NCI-H2196 treated with DMSO at 0.1 percent for 48 hours (cell line): ENCODE data around the gene OR52A1.
"Not testable (repeated sequence)": the region's sequence is repeated elsewhere in the genome, so short reads cannot be mapped to it uniquely, and the experiment has no call there.

Experiments
- DNase-seq: peaks from one replicate; lab custom pipeline; 2025; ENCODE audit not compliant: unreplicated experiment; lab: John Stamatoyannopoulos, UW

Gene OR52A1

DNA sequence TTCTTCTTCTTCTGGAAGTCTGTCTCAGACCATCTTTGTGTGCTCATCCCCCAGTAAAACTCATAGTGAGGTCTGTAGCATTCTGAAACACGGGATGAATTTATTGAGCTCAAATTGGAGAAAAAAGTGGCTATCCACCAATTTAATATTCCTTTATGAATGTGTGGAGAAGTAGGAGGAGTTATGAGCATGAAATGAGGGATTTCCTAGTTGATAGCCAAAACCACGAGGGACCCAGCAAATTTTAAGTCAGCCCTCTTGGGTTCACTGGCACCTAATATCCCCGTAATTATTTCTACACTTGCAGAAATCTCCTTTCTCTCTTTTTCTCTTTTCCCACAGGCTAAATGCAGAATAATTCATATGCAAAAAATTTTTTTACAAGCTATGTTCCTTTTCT, at the start of gene OR52A1:
Gene OR52A1 (minus strand): TSS at position 101 of the 400 bp plus-strand sequence. CDS start 2,388 bp downstream, outside the sequence.
- no peak for DNase-seq

DNA sequence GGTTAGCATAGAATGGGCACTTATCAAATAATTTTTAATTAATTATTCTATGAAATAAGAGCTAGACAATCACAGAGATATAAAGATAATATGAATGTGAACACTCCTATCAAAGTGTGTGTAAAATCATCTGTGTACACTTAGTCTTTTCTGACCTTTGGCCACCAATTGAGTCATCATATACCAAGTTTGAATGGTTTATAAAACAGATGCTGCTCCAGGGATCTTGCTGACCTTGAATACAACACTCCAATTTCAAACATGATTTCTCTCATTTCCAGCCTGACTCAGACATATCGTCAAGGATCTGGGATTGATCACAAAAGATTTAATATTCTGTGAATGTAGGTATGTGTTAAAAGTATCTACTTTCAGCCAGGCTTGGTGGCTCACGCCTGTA, 48.8 kb upstream of the OR52A1 start:
- no peak for DNase-seq

DNA sequence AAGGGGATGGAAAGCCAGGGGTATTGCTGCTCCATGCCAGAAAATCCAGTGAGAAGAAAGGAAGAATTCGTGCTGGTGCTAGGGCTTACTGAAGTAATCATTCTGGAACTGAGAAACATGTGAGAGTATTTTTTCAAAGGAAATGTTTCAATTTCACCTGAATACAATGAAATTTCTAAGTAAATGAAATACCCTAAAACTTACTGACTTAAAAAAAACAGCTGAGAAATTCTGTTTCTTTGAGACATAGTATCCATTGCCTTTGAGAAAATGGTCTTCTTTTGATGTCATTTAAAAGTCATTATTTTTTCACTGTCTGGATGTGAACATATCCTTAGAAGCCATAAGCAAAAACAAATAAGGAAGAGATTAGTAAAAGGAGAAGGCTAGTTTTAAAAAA, 46.0 kb upstream of the OR52A1 start, which contains the start of gene OR51V1:
Gene OR51V1 (minus strand): TSS at position 101 of the 400 bp plus-strand sequence. CDS start 0 bp downstream, at position 101.
- DNase-seq = no peak

DNA sequence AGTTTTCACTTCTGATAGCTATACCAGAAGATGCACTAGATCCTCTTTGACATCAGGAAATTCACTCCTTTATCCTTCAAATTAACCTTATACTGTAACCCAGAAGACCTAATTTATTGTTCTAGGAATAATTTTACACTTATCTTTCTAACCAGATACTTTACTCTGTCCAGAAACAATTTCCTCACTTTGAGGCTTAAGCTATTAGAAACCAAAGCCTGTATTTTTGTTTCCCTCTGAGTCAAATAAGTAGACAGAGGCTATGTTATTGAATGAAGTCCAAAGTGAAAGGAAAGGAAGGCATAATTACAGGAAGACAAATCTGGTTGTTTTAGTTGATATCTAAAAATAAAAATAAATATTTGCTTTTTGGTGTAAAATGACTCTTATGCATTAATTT, 43.7 kb upstream of the OR52A1 start:
- DNase-seq = no peak

DNA sequence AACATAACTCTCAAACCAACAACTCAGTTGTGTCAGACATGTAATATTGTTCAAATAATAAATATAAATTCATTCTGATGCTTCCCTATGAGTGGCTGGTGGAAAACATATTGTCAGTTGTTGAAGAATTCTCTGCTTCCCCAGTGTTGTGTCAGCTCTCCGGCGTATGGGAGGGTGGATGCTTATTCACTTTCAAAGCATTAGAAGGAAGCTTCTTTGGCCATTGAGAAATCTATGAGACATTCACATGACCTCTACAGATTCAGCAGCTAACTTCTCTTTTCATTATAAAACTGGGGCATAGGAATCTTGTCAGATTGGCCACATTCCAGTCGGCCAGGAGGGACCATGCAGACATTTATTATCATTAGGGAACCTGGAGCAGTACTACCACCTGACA, 43.0 kb upstream of the OR52A1 start:
- DNase-seq = no peak

DNA sequence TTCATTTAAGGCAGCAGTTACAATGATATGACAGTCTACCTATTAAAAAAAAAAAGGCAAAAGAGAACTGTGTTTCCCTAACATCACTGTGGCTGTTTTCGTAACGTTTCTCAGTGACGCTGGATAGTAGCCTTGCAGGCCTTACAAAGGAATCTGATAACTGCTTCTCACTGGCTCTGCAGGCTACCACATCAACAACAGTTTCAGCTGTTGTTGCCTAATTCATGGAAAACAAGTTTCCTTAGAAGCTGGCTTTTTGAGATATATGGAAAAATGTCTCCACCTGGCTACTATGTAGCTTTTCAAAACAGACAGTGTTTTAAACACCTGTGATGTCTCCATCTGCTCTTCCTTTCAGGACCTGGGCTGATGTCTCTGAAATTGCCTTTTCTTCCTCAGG, 42.2 kb upstream of the OR52A1 start:
- DNase-seq = no peak

DNA sequence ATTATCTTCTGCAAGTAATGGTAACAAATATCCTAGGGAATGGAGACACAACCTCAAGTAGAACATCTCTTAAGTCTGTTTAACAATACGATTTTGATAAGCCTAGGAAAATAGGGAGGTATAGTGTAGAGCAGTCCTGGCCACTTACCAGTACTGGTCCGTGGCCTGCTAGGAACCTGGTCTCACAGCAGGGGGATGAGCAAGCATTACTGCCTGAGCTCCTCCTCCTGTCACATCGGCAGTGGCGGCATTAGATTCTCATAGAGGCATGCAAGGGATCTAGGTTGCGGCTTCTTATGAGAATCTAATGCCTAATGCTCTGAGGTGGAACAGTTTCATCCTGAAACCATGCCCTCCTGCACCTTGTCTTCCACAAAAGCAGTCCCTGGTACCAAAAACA, 41.5 kb upstream of the OR52A1 start:
- DNase-seq = no peak

DNA sequence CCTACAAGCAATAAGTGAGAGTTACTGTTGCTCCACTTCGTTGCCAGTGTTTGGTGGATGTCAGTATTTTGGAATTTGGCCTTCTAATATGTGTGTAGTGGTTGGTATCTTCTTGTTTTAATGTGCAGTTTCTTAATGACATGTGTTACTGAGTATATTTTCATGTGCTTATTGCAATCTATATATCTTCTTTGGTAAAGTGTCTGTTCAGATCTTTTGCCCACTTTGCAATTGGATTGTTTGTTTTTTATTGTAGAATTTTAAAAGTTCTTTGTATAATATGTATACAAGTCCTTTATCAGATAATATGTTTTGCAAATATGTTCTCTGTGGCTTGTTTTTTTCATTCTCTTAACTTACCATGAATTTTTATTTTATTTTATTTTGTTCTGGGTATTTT, 38.2 kb upstream of the OR52A1 start:
- DNase-seq = no peak

DNA sequence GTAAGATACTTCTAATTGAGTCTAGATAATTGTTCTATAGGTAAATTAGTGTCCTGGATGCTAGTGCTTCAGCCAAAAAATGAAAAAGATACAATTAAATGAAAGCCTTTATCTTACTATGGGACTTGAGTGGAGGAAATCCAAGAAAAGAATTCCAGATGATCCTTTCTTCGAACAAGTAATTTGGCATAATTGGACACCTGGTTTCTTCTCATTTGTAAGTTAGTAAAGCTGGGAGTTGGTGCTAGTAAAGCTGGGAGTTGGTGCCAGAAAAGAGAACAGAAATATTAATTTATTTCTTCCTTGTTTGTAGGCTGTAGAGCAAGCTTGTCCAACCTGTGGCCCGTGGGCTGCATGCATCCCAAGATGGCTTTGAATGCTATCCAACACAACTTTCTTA, 33.6 kb upstream of the OR52A1 start:
- no peak for DNase-seq

DNA sequence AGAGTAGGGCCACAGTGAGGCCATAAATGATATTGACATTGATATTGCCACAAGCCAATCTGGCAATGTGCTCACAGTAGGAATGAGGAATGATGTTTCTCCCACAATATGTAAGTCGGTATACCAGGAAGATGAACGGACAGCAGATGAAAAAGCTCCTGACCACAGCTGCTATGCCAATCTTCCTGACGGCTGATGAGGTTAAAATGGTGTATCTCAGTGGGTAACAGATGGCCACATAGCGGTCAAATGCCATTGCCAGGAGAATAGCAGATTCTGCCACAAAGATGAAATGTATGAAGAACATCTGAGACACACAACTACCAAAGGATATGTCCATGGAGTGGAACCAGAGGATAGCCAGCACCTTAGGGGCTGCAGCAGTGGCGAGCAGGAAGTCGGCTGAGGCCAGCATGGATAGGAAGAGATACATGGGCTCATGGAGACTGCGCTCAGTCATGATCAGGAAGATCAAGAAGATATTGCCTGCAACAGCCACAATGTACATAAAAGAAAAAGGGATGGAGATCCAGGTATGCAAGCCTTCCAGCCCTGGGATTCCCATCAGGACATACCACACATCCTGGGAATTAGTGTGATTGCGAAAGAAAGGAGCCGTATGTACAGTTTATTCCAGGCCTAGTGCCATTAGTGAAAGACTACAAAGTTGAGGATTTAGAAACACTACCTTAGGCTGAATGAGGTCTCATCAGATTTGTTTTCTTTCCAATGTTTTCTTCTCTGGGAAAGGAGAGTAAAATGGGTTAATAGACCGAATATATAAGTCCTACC, 23.7 kb upstream of the OR52A1 start:
- DNase-seq = no peak

DNA sequence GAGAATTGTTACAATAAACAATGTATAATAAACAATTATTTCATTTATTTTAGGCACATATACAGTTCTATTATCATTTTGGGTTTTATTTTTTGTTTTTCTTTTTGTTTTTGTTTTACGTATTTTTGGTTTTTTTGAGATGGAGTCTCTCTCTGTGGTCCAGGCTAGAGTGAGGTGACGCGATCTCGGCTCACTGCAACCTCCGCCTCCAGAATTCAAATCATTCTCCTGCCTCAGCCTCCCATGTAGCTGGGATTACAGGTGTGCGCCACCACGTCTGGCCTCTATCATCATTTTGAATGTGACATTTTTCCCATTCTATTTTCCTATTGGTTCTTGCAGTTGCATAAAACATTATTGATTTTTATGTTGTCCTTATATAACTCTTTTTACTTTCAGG, 20.4 kb upstream of the OR52A1 start:
- DNase-seq = no peak

DNA sequence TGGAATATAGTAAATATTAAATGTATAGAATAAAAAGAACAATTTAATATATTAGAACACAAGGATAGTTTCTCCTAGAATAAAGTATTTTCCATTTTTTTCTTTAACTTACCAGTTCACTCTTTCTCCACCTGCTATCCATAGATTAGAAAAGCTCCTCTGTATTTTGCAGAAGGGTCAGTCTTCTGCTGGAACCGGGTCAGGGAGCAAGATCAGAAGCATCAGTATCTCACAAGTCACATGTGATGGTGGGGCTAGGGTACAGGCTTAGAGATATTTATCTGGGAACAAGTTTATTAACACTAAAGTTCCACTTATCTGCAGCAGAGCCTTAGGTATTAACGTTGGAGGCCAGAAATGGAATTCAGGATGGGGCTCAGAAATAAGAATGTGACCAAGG, 17.3 kb upstream of the OR52A1 start:
- DNase-seq = no peak

DNA sequence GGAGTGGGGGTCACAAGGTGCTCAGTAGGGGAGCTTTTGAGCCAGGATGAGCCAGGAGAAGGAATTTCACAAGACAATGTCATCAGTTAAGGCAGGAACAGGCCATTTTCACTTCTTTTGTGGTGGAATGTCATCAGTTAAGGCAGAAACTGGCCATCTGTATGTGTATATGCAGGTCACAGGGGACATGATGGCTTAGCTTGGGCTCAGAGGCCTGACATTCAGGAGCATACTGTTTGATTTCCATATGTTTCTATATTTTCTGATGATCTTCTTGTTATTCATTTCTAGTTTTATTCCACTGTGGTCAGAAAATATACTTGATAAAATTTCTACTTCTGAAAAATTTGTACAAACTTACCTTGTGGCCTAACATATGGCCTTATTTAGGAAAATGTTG, 11.3 kb upstream of the OR52A1 start:
- DNase-seq = not testable (repeated sequence)

DNA sequence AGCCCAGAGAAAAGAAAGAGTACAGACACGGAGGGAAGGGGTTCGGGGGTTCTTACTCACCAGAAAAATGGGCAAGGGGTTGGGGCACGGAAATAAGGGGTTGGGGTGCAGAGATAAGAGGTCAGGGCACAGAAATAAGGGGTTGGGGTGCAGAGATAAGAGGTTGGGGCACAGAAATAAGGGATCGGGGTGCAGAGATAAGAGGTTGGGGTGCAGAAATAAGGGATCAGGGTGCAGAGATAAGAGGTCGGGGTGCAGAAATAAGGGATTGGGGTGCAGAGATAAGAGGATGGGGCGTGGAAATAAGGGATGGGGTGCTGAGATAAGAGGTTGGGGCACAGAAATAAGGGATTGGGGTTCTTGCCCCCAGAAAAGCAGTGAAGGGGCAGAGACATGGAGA, 10.2 kb upstream of the OR52A1 start:
- not testable (repeated sequence) for DNase-seq

DNA sequence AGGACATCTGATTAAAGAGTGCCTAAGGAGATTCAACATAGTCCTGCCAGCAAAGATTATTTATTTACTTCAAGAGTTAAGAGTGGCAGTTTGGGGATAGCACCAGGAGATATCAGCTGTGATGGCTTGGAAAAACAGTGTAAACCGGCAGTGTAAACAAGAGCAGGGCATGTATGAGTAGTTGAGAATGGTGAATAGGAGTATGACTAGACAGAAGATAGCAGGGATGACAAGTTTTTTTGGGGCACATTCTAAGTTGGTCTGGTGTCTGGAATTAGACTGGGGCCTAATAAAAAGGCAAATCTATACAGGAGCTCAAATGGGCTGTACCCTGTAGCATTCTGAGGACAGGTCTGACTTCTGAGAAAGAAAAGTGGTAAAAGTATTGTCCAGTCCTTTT, 6.5 kb upstream of the OR52A1 start:
- DNase-seq = not testable (repeated sequence)

DNA sequence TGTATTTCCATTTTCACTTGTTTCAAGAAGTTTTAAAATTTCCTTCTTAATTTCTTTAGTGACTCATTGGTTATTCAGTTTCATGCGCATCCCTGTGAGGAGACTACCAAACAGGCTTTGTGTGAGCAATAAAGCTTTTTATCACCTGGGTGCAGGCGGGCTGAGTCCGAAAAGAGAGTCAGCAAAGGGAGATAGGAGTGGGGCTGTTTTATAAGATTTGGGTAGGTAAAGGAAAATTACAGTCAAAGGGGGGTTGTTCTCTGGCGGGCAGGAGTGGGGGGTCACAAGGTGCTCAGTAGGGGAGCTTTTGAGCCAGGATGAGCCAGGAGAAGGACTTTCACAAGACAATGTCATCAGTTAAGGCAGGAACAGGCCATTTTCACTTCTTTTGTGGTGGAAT, 5.7 kb upstream of the OR52A1 start:
- DNase-seq = not testable (repeated sequence)

DNA sequence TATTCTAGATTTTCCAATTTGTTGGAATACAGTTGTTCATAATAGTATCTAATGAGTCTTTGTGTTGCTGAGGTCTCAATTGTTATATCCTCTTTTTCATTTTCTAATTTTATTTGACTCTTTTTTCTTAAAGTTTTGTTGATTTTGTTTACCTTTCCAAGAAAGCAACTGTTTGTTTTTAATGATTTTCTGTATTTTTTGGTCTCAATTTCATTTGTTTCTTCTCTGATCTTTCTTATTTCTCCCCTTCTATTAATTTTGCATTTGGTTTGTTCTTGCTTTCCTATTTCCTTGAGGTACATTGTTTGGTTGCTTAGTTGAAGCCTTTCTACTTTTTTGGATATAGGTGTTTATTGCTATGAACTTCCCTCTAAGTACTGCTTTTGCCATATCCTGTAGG, 5.2 kb upstream of the OR52A1 start:
- DNase-seq = no peak

DNA sequence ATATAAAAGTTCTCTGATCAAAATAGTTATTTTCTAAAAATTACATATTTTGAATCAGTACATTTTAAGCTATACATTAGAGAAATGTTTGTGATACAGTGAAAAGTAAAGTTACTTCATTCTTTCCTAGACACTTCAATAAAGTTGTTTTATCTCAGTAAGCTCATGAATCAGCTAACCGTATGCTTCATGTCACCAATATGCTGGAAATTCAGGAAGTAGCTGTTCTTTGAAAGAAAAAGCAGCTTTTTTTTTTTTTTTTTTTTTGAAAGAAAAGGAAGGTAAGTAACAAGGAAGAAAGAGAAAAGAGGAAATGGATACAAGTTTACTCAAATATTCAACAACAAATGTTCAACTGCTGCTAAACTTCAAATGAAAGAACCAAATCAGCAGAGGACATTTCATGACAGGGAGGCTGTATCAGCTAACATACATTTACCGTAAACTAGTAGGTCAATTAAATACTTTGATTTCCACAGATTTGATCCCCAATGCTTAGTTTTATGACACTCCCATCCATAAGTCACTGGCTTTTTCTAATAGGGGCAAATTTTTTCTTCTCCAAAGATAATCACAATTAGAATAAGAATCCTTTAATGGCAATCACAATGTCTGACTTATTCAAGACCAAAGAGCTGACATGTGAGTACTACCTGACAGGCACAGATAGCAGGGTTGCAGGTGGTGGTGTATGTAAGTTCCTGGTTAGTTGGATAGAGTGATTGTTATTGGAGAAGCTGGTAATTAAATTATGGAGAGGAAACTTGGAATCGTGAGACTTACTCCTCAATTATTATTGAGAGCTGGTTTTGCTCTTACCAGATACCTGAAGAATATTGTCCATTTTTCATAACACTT, 754 bp downstream of the OR52A1 start:
- DNase-seq = no peak

DNA sequence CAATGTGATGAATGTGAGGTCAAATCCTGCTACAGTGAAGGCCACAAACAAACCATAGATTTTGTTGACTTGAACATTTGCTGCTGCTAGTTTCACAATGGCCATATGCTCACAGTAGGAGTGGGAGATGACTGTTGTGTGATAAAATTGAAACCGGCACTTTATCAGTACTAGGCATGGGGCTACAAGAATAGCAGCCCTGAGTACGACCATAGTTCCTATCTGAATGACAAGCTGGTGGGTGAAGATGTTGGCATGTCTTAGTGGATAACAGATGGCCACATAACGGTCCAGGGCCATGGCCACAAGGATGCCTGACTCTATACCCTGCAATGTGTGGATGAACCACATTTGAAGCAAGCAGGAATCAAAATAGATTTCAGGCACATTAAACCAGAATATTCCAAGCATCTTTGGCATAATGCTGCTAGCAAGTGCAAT, 2.8 kb downstream of the OR52A1 start:
- DNase-seq = no peak

DNA sequence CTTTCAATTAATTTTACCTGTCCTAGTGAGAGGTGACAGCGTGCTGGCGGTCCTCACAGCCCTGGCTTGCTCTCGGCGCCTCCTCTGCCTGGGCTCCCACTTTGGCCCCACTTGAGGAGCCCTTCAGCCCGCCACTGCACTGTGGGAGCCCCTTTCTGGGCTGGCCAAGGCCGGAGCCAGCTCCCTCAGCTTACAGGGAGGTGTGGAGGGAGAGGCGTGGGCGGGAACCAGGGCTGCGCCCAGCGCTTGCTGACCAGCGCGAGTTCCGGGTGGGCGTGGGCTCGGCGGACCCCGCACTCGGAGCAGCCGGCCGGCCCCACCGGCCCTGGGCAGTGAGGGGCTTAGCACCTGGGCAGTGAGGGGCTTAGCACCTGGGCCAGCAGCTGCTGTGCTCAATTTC, 10.4 kb downstream of the OR52A1 start:
- not testable (repeated sequence) for DNase-seq

DNA sequence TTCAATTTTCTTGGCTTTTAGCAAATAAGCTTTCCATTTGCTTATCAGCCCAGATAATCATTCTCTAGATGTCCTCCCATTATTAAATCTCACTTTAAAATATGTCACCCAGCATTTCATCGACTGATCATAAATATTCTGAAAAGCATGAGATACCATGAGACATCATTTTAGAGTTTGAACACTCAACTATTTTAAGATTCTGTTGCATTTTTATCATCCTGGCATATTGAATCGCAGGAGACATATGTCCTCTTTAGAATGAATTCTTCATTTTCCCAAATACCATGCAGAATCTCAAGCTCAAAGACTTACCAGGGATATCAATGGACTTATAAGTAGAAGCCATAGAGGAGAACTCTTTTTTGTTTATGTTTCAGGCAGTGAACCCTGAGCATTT, 16.6 kb downstream of the OR52A1 start, which contains the start of gene OR52A5:
Gene OR52A5 (minus strand): TSS at position 361 of the 400 bp plus-strand sequence. CDS start 5,714 bp downstream, outside the sequence.
- no peak for DNase-seq

DNA sequence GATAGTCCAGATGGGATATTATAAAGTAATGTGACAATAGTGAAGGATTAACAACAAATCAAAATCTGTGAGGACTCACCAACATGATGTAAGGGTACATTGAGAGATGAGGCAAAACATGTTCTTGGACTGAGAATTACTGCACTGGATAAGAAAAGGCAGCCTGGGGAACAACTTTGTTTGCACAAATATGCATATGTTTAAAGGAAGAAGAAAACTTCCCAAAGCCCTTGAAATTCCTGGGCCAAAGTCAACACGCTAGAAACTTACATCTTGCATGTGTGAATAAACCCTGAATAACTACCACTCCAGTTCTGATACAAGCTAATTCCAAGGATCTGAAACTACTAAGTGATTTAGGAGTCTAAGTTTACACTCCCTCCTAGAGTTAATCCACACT, 17.5 kb downstream of the OR52A1 start:
- DNase-seq = no peak
